B cell (primary cell): ENCODE data around the gene ATP9B.

Experiments
- EZH2 ChIP-seq: IDR thresholded peaks from 2 replicates; pipeline ENCODE4 v1.6.1; 2012; ENCODE audit warnings: borderline replicate concordance, low read depth, mild to moderate bottlenecking, moderate library complexity, low read length; ENCODE audit not compliant: insufficient read depth, poor library complexity, severe bottlenecking
- TF ChIP-seq, protein P1 (sequence below): fragments of 200-600 bp; IDR thresholded peaks from one replicate; pipeline ENCODE4 v1.8.0; 2022; ENCODE audit warnings: antibody characterized with exemption, mild to moderate bottlenecking

DNA sequence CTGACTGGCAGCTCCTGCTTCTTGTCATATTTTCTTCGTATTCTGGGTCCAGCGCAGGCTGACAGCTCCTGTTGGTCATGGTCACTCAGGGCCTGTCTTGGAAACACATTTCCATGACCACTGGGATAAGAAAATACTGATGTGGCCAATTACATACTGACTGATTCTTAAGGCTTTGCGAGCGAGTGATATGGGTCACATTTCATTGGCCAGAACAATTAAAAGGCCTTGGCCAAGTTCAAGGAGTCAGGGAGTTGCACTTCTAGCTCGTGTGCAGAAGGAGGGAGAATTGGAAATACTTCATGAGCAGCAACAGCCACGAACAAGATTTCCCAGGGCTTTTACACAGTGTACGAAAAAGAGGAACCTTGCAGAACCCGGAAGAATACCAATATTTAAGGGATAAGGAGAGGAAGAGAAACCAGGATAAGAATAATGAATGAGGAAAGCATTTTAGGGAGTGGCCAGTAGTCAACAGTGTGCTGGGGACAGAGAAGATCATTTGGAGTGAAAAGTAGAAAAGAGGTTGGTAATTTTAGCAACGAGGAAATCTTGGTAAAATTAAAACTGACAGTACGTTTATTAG, 149.5 kb downstream of the ATP9B start:
- TF ChIP-seq, protein P1, sequence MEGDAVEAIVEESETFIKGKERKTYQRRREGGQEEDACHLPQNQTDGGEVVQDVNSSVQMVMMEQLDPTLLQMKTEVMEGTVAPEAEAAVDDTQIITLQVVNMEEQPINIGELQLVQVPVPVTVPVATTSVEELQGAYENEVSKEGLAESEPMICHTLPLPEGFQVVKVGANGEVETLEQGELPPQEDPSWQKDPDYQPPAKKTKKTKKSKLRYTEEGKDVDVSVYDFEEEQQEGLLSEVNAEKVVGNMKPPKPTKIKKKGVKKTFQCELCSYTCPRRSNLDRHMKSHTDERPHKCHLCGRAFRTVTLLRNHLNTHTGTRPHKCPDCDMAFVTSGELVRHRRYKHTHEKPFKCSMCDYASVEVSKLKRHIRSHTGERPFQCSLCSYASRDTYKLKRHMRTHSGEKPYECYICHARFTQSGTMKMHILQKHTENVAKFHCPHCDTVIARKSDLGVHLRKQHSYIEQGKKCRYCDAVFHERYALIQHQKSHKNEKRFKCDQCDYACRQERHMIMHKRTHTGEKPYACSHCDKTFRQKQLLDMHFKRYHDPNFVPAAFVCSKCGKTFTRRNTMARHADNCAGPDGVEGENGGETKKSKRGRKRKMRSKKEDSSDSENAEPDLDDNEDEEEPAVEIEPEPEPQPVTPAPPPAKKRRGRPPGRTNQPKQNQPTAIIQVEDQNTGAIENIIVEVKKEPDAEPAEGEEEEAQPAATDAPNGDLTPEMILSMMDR, result no peak
- TF ChIP-seq EZH2, result no peak
